Stimulated activated CD4-positive, alpha-beta T cell treated with anti-CD3 and anti-CD28 coated beads, Interleukin-15, amount 100 ng/mL, for 1 hour (primary cell): ENCODE measurements around the gene FANCL.
"Not testable (repeated sequence)": the region's sequence is repeated elsewhere in the genome, so short reads cannot be mapped to it uniquely, and the experiment has no call there.

ENCODE experiments used
- DNase-seq, 2 donors: peaks; one replicate each; pipeline ENCODE4 v3.0.0-alpha.2; 2020; ENCODE audit warnings: low read depth in 1 of 2, low spot score in 1 of 2

Gene FANCL

DNA sequence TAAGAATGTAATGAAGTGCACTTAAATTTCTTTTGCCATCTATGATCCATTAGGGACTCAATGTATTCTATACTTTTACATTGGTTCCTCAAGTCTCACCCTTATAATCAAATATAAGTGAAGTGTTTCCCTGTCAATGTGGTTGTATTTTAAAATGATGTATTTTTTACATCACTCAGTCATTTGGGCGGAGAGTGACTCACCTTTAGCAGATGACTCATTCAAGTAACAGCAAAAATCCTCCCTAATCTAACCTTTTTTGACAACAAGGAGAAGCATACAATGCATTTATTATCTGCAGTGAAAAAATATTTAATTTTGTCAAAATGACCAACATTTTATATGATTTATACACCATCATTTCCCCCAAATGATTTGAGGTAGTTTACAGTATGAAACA, 94.4 kb downstream of the FANCL start:
- no peak for DNase-seq

DNA sequence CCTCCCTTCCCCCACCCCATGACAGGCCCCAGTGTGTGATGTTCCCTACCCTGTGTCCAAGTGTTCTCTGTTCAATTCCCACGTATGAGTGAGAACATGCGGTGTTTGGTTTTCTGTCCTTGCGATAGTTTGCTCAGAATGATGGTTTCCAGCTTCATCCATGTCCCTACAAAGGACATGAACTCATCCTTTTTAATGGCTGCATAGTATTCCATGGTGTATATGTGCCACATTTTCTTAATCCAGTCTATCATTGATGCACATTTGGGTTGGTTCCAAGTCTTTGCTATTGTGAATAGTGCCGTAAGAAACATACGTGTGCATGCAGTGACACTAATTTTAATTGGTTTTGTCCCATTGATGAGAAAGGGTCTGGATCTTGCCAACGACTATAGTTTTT, 95.4 kb downstream of the FANCL start:
- DNase-seq: not testable (repeated sequence)

DNA sequence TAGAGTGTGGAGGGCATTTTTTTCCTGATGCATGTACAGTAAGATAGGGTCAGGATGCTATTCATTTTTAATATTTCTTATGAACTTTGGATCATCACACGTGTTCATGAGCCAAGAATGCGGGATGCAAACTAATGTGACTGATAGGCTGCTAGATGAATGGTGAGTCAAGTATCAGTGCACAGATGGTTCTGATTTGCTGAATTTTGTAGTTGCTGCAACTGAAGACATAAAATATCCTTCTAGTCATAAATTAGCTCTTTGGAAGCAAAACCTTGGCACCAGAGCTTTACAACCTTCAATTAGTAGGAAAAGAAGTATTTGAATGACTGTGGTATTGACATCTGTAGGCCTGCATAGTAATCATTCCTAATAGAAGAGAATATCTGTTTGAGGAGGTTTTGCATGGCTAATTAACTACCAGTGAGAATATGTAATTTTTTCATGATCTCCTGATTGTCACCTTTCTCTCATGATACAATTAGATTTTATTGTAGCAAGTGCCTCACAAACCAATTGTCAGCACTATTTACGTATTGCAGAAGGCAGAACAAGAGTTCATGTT, 100.5 kb downstream of the FANCL start:
- DNase-seq: no peak

DNA sequence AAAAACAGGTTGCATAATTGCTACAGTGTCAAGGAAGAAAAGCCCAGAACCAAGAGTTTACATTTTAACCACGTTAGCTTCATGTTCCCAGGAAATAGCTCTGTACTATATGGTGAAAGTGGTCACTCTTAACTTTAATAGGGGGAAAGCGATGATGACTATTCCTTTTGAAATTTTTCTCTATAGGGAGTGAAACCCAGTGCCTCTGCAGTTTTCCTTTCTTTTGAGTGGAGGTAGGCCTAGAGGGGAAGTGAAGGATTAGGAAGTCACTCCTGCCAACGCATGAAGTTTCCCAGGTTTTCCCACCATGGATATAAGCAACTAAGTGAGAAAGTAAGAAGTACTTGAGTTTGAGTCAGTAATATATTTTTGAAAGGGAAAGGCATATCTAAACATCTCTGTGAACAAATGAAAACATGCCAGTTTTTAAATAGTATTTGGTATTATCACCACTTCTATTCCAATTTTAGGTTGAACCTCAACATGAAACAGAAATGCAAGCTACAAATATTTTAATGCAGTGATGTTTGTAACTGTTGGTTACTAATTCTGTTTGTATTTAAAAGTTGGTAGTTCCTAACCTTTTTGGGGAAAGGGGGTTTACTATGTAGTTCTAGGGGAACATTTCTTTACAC, 102.6 kb downstream of the FANCL start:
- no peak for DNase-seq

DNA sequence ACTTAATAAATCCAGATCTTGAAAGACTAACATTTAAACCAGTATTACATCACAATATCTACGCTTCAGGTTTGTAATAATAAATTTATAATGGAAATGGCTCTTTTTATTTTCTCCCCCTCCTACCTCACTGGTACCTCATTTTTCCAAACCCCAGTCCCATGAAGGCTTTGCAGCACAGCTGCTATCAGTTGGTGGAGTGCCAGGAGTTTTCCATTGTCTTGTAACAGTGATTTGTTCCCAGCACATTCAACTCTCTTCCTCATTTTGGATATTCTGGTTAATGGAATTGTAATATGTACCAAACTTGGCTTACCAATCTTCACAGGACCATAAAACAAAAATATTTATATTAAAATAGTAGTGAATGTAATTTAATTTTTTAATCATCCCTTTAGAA, 103.3 kb downstream of the FANCL start:
- no peak for DNase-seq

DNA sequence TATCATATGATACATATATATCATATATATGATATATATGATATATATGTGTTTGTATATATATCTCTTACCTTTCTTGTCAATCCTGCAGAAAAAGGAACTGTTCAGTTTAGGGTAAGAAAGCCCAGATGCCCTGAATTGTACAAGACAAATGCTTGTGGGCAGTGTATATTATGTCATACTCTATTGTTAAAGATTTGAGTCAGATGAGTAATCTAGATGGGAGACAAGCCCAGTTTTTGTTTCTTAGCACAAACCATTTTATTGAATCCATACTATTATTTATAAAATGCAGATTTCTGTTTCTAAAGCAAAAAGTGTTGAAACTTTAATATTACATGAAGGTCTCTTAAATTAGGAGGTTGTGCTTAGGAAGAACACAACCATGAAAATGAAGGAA, 103.9 kb downstream of the FANCL start:
- DNase-seq: no peak

DNA sequence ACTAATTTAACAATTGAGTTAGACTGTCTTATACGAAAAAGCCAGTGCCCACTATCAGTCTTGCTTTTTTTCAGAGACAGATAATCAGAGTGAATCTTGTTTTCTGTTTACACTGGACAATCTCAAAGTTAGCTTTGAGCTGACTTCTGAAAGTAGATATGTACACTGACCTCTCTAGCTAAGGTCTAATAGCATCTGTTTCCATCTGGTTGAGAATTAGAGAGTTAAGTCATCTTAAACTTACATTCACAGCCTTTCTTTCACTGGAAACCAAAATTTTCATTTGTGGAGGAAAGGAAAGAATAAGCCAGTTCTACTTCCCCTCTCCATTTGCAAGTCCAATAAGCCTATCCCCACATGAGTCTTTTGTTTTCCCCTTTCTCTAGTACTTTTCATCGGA, 105.3 kb downstream of the FANCL start:
- no peak for DNase-seq

DNA sequence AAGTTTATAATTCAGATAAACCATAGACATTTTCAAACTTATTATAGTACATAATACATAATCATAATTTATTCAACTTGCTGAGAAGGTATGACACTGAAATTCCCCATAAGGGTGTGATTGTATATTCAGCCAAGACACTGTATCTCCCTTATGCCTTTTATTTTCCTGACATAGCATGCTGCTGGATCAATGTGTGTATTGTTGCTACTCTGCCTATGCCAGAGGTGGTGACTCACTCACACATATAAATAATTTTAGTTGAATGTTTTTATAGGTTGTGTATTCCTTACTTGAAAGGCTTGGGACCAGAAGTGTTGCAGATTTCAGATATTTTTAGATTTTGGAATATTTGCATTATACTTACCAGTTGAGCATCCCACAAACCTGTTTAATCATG, 107.7 kb downstream of the FANCL start:
- DNase-seq: no peak

DNA sequence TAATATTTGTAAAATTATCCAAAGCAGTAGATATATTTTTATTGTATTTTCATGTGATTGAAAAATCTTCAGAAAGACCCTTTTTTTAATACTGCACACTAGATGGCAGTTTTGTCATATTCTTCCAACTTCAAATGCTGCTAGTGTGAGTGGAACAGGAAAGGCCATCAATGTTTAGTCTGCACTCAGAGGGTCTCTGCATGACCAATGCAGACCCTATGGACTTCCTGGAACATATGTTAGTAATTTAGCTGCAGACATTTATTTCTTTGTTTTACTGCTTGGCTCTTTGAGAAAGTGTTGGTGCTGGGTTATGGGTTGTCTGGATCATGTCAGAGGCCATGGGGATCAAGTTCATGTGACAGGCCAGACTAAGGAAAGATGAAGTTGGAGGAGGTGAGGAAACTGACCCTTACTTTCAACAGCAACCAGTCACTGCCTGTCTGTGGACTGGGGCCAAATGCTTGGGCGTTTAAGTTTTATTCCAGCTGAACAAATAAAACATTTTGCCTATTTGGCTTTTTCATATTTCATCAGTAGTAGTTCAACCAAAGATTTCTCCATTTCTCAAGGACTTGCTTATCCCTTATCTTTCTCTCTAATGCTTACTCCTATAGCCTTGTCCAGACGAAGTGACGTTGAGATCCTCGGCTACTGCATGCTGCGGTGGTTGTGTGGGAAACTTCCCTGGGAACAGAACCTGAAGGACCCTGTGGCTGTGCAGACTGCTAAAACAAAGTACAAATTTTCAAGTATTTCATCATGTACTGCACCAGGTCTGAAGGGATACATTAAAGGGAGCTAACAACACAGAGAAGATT, 109.7 kb downstream of the FANCL start:
- no peak for DNase-seq

DNA sequence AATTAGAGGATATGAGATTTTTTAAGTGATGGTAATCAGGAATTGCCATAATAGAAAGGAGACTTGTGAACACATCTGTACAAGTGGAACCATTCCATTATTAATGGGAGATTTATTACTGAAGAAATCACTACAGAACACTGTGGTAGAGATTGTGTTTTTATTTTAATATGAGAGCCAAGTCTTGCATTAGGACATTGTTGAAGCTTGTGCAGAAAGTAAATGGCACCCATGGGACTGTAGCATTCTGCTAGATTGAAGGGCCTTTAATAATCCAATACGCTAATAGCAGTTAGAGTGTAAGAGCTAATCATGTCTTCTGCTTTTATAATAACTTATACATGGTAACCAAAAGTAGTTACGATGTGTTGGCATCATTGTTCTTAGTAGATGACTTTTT, 110.9 kb downstream of the FANCL start:
- no peak for DNase-seq

DNA sequence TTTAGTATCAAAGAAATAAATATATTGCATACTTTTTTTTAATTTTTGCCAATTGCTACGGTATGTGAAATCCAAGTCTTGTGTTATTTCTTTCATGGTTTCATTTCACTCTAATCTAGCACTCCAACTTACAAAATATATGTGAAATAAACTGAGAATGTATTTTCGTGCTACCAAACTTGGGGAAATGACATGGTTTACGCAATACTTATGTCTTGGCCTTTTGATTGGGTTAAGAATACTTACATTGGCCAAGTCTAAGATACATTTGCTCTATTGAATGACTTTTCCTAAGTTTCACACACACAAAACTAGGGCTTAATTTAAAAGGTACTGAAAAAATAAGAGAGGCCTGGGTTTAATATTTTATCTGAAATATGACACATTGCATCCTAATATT, 114.0 kb downstream of the FANCL start:
- DNase-seq: no peak

DNA sequence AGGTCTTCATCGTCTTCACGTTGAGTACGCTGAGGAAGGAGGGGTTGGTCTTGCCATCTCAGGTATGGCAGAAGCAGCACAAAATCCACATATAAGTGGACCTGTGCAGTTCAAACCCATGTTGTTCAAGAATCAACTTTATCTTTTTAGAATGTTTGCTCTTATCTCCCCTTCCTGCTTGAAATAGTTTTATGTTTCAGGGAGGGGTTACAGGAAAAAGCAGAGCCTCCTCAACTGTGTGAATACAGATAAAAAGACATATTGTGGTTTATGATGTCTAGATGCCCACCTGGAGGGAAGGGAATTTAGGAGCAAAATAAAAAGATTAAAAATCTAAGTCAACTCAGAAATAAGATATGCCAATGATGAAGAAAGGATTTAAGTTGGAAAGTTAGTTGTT, 118.6 kb downstream of the FANCL start:
- no peak for DNase-seq

DNA sequence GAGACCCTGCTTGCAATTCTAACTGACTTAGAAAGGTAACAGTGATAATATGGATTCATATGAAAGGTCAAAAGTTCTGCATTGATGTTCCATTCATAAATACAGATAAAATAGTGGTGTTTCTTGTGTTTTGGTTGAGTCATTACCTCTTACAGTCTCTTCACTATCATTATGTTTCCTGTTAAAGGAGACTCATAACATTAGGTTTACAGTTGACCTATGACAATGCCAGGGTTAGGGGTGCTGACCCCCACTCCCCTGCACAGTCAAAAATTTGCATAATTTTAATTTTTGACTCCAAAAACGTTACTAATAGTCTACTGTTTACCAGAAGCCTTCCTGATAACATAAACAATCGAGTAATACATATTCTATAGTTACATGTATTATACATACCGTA, 119.1 kb downstream of the FANCL start:
- DNase-seq: no peak

DNA sequence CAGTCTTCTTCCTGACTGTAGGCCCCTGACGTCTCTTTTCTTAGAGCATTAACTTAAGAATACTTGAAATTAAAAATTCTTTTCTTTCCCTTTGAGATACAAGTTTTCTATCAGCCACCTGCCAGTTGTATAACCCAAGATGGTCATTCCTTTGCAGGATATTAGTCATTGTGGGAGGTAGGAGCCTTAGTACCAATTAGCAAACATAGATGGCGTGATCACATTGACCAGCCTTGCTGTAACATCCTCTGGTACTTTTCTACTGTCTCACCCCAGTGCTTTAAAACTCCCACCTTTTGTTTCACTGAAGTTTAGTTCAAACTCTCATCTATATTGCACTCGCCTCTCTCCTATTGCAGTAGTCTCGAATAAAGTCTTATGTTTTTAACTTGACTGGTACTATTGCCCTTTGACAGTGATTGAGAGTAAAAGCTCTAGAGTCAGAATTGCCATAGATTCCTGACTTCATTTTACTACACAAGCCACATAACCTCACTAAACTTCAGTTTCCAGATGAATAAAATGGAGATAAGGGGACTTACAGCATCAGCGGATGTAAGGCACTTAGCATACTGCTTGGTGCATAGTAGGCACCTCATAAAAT, 120.4 kb downstream of the FANCL start:
- DNase-seq: no peak

DNA sequence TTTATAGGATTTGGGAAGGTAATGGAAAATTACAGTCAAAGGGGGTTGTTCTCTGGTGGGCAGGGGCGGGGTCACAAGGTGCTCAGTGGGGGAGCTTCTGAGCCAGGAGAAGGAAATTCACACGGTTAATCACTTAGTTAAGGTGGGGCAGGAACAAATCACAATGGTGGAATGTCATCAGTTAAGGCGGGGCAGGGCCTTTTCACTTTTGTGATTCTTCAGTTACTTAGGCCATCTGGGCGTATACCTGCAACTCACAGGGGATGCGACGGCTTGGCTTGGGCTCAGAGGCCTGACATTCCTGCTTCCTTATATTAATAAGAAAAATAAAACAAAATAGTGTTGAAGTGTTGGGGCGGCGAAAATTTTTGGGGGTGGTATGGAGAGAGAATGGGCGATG, 127.6 kb downstream of the FANCL start:
- not testable (repeated sequence) for DNase-seq

DNA sequence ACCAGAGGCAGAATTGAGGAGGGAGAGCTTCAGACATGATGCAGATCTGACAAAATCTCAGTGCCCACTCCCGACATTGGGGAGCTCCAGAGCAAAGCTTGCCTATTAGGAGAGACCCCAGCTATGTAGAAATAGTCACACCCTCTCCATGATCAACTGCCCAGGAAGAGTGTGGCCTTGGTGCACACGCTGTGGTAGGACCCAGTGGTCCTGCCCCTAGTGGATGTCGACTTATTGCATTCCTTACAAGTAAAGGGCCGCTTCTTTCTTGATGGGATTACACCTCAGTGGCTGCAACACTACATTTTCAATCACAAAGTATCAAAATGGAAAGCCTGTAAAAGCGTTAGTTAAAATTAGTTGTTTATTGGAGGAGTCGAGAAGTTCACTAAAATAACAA, 130.4 kb downstream of the FANCL start:
- DNase-seq: no peak

DNA sequence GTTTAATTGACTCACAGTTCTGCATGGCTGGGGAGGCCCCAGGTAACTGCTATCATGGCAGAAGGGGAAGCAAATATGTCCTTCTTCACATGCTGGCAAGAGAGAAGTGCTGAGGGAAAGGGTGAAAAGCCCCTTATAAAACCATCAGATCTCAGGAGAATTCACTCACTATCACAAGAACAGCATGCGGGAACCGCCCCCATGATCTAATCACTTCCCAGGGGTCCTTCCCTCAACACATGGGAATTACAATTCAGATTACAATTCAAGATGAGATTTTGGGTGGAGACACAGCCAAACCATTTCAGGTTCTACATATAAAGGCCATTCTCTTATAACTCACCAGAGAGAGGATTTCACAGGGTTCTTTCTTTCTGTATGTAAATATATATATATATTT, 131.6 kb downstream of the FANCL start:
- DNase-seq: no peak
